HK-2 (cell line): Measurements from ENCODE around the gene CD82.

Experiments
- DNase-seq: peaks from one replicate; pipeline ENCODE4 v3.0.0-alpha.2; 2018; ENCODE audit not compliant: unreplicated experiment

The CD82 gene

DNA sequence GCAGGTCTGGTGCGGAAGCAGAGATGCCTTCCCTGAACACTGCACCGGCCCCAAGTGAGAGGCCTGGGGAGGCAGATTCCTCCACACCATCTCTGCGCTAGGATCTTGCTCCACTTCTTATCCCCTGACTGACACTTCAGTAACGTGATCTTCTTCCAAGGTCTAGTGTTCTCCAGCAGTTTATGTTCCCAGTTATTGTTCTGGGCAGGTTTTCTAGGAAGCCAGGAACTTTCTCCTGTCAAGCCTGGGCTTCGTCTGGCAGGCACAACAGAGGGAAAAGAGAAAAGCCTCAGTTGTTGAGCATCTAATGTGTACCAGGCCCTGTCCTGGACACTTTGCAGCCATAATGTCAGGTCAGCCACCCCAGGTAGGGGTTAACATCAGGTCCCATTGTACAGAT lies 10.5 kb downstream of the CD82 start:
- no peak for DNase-seq

DNA sequence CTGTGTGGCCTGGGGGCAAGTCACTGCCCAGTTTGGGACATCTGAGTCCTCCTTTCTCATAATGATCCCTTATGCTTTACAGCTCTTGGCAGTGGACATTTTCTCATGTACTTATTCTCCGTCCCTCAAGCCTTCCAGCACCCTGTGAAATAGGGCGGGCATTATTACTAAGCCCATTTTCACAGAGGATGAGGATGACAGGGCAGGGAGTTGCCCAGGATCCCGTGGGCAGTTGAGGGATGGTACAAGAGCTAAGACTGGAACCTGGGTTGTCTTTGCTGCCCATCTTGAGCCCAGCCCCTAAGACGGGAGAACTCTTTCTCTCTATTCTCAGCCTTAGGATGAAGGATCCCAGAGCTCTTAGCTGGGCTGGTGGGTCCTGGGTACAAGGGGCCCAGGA lies 11.2 kb downstream of the CD82 start:
- no peak for DNase-seq

DNA sequence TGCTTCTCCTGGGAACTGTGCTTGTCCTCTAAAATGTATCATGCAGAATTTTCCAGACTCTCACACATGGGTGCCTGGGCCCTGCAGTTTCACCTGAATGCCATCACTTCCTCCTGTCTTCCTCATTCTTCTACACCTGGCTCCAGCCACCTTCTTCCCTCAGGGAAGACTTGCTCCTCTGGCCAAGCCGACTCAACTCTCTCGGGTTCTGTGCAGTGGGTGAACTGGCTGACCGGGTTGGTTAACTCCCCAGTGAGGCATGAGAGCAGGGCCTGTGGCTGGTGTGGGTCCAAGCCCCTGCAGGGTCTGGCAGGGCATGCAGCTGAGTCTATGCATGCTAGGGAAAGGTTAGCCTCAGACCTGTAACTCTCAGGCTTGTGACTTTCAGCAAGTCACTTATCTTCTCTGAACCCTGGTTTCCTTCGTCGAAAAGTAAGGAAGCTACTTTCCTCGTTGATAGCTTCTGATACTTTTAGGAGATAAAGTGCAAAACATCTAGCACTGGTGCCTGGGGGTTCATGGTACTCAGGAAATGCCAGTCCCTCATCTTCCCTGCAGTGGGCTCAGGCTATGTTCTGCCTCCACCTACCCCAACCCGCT lies 11.9 kb downstream of the CD82 start:
- DNase-seq: no peak

DNA sequence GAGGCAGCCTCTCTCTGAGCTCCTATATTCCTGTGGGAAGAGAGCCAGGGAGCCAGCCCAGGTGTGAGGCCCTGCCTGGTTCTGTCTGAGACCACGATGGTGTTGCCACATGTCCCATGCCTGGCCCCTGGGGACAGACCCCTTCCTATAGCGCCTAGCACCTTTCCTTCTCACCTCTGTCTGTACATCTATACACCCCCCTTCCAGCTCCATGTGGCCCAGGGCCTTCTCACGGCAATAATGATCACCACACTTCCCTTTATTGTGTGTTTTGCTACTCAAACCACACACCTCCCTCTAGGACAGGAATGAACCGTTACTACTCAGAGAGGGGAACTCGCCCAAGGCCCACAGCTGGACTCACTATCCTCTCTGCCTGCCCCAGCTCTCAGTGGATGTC lies 12.8 kb downstream of the CD82 start:
- no peak for DNase-seq

DNA sequence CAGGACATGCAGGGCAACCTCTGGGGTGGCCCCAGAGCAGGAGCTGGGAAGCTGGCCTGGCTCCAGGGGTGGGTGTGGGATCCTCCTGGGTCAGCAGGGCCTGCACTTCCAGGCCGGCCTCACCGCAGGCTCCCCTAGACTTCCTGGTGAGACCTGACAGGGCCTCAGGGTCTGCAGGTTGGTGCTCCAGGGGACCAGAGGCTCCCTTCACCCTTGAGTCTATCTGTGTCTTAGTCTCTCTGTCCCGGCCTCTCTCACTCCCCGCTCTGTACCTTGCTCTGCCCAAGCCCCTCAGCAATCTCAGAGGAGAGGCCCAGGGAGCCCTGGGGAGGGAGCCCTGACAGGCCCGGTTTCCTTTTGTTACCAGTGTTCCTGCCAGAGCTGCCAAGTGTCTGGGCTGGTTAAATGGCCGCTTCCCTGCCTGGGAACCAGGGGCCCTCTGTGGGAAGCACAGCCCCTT lies 13.9 kb downstream of the CD82 start:
- no peak for DNase-seq

DNA sequence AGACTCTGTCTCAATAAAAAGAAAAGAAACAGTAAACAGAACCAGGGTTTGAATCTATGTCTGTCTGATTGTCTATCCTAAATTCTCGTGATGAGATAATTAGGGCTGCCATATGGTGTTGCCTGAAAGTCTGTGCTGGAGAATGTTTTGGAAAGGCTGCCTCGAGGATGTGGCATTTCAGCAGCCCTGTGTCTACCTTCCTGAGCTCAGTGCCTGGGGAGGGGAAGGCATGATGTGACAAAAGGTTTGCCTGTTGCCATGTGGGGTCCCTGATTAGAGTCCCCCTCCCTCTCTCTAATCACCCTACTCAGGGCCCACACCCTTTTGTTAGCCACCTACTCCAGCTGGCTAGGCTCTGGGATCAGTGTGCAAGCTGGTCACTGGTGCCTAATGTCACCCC lies 15.2 kb downstream of the CD82 start:
- no peak for DNase-seq

DNA sequence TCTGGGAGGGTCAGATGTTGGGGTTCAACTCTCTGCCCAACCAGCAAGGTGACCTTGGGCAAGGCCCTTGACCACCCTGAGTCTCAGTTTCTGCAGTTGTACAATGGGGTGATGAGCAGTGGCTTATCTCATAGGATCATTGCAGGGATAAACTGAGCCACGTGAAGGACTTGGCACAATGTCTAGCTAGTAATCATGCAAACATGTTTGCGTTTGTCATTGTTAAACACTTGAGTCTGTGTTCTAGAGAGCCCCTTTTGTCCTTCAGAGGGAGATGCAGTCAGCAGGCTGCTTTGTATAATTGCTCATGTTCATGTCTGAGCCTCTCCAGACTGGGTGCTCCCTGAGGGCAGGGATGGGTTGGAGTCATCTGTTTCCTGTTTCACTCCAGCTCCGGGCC lies 15.8 kb downstream of the CD82 start:
- no peak for DNase-seq

DNA sequence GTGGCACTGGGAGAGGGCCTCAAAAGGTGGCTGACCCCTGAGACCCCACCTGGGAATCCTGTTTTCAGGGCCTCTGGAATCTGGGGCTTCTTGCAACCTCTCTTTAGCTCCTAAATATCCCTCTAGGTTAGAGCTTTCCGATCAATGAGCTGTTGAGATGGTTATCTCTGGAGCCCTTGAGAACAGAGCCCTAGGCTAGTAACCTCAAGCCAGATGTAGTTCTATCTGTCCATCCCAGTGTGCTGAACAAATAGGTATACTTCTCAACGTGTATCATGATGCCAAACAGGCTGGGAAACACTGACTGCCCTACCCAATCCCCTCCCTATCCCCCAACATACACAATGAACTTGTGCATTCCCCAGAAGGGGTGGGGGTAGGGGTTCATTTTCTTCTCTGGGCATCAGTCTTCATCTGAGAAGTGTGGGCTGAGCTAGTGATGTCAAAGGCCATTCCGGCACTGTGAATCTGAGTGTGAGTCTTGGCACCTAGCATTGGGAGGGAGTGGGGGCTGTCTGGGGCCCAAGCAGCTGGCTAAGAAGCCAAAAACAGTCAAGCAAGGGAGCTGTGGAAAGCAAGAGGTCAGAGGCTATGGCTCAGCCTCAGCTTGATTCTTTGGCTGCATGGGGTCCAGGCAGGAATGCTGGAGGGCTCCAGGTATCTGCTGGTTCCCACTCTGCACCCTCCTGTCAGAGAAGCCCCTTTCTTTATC lies 17.3 kb downstream of the CD82 start:
- DNase-seq: no peak

DNA sequence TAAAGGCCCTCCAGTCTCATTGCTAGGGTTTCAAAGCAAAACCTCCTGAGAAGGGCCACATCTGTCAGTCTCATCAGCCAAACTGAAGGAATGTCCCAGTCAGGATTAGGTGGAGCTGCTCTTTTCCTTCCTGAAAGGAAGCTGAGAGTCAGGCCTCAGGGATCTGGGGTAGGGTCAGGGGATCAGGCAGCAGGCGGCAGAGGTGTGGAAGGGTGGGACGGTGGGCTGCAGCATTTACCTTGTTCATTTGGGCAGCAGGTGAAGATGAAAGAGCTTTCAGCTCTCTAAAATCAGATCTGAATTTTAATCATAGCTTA lies 17.8 kb downstream of the CD82 start:
- DNase-seq: no peak

DNA sequence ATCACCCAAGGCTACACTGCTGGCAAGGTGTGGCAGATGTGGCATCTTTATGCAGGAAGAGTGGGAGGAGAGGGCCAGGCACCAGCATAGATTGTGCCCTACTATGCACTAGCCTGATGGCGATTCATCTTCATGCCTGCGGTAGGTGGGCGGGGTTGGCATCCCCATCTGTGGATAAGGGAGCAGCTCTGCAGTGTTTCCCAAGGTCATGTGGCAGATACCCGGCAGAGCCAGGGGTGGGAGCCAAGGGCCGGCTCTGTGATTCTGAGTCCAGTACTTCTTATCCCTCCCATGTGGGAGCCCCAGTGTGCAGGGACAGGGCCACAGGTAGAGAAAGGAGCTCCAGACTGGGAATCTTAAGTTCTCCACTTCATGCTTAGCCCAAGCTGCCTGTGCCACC lies 20.0 kb downstream of the CD82 start:
- no peak for DNase-seq

DNA sequence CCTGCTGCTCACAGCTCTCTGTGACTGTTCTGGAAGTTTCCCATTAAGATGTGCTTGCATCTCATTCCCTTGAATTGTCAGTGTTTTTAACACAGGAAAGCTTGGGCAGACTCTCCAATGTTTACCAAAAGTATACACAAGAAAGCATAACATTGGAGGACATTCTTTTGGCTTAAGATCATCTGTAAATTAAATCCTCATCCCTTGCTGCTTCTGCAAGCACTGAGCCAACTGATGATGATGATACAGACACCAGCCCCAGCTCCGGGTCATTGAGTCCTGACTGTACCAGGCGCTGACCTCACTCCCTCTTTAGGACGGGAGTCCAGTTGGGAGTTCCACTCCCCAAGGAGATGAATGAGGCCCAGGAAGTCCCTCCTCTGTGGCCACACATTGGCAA lies 23.8 kb downstream of the CD82 start:
- DNase-seq: peak; percentile 16

DNA sequence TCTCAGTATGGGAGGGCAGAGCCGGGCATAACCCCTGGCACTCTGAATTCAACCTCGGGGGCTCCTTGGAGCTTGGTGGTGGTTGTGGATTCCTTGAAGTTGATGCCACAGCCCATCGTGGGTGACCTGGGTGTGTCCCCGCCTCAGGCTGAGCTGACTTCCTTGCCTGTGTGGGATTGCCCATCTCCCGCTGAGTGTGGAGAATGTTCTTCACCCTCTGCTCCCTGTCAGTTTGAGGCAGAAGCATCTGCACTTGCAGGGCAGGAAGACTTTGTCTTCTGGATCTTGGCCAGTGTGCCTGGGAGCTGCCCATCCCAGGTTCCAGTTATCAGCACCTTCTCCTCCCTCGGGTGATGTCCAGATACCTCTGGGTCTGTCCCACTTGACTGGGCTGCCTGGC lies 25.3 kb downstream of the CD82 start:
- no peak for DNase-seq

DNA sequence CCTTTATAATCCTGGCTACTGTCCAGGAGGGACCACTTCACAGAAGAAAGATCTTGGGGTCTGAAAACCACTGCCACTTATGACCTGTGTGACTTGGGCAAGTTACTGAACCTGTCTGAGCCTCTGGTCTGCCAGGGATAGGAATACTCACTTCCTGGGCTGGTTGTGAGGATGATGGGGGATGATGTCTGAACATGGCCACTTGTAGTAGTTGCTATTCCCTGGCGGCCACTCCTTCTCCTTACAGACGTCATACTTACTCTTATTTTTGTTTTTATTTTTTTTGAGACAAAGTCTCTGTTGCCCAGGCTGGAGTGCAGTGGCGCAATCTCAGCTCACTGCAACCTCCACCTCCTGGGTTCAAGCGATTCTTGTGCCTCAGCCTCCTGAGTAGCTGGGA lies 26.1 kb downstream of the CD82 start:
- DNase-seq: no peak

DNA sequence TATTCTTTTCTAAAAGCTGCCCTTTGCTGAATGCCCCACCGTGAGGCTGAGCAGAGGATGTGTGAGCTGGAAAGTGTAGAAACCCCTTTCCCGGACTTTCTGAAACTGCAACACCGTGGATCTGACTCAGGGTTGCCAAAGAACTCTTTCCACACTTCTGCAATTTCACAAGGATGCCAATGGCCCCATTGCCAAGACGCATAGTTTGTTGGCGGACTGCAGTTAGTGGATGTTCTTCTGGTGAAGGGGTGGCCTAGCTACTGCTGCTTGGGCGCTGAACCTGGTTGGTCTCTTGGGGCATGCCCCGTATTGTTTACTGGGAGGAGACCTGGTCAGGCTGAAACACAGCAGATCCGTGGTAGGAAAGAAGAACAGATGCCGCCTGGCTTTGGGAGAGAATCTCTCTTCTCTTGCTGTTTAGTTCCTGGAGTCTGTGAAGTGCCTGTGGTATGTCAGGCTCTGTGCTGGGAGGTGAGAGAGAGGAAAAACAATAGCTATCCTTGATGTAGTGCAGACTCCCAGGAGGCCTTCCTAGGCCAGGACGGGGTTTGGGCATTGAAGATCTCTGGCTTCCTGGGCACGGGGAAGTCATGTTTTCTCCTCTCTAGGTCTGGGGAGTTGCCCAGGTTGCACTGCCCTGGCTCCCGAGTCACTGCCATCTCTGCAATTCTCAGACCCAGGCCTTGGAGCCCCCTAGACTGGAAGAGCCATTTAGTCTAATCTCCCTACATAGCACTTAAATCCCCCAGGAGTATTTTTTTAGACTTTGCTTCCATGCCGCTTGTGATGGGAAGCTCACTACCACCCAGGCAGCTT lies 26.9 kb downstream of the CD82 start:
- no peak for DNase-seq

DNA sequence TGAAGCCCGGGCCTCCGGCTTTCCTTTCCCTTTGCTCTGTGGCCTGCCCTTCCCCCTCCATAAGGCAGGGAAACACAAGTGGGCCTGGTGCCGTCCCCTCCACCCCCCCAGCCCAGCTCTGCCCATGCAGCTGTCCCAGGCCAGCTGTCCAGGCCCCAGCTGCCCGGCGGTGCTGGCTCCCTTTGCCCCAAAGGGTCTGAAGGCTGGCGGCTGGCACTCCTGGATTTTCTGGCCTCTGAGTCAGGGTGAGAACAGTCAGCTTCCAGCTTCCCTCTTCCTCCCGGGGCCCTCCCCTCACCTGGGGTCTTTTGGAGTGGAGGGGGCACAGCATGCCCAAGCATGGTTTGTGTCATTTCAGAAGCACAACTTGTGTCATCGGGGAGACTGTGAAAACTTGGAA lies 27.8 kb downstream of the CD82 start:
- DNase-seq: no peak

DNA sequence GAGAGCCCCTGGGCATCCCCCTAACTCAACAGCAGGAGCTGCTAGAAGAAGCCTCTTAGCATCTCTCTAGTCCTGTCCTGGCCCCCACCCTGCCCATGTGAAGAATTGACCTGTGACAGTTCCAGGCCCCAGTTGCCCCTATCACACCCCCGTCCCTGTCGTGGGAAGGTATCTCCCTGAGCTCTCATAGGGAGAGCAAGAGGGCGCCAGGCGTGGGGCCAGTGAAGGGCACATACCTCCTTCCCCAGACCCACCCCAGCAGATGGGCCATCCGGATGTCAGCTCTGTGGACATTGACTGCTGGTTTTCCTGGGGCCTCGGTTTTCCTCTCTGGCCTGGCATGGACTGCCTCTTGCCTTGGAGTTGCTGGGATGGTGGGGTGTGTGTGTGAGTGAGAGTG lies 29.5 kb downstream of the CD82 start:
- DNase-seq: no peak

DNA sequence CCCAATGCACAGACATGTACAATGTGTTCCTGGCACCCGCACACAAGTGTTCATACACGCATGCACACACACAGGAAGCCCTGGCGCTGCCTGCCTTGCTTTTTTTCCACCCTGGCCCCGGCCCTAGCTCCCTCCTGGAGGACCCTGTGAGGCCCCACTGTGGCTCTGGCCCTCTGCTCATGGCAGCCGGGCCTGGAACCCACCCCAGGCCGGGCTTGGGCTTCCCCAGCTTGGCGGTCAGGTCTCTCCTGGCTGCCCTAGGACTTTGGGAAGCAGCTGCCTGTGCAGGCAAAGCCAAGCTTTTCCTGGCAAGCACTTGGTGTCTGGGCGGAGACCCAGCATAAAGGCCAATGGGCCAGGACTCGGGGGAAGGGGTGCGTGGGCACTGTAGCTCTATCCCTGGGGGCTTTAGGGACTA lies 30.5 kb downstream of the CD82 start:
- no peak for DNase-seq

DNA sequence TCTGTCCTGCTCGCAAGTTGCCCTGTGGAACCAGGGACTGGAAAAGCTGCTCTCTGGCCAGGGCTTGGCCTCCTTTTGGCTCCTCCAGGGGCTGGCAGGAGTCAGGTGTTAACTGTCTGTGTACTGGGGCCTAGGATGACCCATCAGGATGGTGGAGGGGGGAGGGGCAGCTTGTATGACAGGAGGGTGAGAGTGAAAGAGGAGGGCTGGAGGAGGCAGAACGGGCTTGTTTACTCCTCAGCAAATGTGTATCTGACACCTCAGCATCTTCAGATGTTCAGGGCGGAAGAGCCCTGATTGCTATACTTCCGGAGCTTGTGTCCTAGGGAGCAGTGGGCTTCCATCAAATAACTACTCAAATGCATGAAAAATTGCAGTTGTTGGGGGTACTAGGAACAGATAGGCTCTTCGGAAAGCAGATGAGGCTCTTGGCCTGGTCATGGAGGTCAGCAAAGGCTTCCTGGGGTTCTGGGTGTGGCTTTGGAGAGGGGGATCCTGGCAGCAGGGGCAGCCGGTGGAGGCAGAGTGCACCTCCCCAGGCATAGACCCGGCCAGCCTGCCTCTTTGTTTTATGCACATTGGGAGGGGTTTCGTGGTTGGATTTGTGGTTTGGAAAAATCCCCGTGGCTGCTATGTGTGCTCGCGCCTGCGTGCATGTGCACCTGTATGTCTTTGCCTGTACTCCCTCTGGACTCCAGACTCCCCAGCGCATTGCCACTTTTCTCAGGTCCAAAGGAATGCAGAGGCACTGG lies 31.2 kb downstream of the CD82 start:
- DNase-seq: peak; percentile 27

DNA sequence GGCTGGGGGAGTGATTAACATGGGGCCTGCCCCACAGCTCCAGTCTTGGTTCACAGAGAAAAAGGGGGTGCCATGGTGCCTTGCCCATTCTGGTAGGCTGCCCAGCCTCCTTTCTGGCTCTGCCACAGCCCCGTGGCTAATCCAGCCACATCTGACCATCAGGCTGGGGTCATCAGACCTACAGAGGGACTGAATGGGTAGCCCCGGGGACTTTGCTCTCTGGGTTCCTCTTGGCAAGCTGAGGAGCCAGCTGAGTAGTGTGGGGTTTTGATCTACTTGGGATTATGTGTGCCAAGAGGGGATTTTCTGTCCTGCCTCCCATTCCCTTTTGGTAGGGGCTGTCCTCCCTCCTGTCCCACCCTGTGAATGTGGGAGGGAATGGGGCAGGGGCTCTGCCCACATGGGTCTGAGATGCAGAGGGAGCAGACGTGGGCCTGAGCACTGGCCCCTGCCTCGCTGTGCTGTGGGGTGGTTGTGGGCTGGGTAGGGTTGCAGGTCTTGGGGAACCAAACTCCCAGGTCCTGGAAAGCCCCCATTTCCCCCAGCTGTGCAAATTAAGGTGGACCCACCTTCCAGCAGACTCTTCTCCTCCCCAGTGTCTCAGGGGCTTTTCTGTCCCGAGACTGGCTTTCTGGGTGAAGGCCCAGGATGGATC lies 32.0 kb downstream of the CD82 start:
- DNase-seq: no peak

DNA sequence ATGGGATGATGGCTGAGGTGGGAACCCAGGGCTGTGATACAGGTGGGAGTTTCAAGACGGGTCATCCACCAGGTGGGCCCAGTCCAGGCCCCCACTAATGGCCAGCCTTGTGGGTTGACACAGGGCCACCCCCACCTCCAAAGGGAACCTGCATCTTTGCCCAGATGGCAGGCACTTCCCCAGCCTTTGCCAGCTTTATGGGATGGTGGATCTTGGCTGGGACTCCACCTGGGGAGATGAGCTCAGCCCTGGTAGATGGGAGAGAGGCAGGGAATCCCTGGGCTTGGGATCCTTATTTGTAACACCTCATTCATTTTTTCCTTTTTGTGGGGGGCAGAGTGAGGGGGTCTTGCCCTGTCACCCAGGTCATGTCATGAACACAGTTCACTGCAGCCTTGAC lies 33.4 kb downstream of the CD82 start:
- DNase-seq: no peak

DNA sequence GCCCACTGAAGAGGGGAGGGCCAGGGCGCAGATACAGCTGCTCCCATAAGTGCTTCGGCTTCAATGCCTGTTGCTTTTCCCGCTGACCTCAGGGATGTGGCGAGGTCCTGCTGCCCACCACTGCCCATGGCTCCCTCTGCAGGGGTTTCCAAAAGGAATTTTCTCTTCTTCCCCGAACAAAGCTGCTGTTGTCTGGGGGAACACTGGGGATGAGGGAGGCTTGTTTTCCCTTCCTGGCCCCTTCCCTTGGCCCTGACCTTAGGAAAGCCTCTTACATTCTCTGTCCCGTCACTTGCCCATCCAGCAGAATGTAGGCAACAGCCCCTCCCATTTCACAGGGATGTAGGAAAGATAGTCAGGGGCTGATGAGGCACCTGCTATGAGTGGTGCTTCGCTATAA lies 34.8 kb downstream of the CD82 start:
- no peak for DNase-seq

DNA sequence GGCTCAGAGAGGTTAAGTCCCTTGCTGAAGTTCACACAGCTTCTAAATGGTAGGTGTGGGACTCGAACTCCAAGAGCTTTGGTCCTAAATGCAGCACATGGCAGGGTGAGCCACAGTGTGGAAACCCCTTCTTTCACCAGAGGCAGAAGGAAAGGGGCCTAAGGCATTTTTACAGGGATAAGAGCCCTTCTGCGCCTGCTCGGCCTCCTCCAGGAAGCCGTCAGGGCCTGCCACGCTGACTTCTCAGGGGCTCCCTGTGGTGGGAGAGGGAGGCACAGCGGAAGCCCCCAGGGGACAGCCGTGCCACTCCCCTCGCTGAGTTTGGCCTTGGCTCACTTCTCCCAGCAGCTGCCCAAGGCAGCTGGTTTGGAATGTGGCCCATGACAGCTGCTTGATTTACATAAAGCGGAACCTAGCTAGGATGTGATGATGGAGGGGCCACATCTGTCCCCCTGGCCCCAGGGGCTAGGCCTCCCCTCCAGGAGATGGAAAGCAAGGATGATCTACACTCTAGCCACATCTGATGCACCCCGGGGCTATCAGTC lies 35.4 kb downstream of the CD82 start:
- DNase-seq: no peak
